ENCODE measurements around the gene ARSI. TPM values are rescaled to one million over a fixed set of nuclear protein-coding genes. Genes with fewer than 3 reads are reported as not detected.

ARSI gene
- total RNA-seq, 1 experiment from 2014 or later, result 6.3 TPM

DNA sequence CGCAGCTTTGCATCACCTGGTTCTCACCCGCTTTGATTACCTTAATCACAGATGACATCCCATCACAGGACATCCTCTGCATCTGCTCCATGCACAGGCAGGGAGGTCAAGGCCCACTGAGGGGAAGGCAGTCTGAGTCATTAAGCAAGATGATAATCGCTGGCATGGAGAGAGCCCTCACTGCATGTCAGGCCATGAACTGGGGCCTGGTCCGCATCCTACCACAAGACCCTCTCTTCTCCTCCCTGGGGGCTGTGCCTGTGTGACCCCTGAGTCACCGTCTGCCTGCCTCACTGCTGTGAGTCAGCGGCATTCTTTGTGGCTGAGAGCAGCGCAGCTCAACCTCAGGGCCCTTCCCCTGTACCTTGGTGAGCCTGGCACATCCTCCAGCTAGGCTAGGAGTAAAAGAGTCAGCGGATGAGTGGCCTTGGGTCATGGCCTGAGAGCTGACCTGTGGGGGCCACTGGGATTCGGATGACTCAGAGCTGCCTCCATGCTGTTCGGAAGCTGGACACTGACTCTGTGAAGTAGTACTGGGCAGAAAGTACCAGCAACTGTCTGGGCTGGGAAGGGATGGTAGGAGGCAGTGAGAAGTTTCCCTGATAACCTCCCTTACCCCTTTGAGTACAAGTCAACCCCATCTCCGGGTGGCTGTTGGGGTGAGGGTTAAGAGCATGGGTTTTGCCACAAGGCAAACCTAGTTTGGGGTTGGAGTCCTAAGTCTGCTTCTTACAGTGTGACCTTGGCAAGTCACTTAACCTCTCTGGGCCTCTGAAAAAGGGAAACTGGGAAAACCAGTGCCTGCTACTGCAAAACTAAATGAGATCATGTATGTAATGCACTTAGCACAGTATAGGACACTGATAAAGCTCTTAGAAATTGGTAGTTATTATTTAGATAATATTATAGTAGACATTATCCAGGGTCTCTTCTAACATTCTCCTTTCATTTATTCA lies 14.6 kb upstream of the ARSI start:
- Histone ChIP-seq H2AFZ (ENCODE audit: low read length) (no peak overlapping the region), H3K4me3 (ENCODE audit: low read length) (no peak overlapping the region)
- POLR2A ChIA-PET (ENCODE audit: unreplicated experiment), result interaction anchor here (0.6 kb wide), 1 partner anchor 90 kb away, joined by 5 read pairs; no protein-coding TSS in a partner anchor

DNA sequence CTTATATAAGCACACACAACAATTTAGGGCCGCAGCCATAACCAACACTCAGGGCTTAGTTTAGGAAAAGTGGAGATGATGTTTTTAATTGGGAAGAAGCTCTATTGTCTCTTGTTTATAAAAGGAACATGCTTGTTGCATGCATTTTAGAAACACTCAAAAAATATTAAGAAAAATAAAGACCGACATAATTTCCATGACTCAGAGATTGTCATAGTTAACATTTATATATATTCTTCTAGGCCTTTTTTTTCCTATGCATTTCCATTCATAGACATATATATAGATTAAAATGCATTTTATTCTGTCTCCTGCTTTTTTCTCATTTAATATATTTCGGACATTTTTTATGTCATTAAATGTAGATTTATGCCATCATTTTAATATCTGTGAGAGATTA lies 13.6 kb upstream of the ARSI start:
- H3K4me3 ChIP-seq (ENCODE audit: low read length), result no peak overlapping the region
- TF ChIP-seq EZH2phosphoT487 (IDR thresholded peaks at IDR 0.05; ENCODE audit: borderline replicate concordance, low read length), result no peak
- TF ChIP-seq EZH2 (IDR thresholded peaks at IDR 0.05; ENCODE audit: low read length, unreplicated experiment), result no peak
- TF ChIP-seq, protein P1, sequence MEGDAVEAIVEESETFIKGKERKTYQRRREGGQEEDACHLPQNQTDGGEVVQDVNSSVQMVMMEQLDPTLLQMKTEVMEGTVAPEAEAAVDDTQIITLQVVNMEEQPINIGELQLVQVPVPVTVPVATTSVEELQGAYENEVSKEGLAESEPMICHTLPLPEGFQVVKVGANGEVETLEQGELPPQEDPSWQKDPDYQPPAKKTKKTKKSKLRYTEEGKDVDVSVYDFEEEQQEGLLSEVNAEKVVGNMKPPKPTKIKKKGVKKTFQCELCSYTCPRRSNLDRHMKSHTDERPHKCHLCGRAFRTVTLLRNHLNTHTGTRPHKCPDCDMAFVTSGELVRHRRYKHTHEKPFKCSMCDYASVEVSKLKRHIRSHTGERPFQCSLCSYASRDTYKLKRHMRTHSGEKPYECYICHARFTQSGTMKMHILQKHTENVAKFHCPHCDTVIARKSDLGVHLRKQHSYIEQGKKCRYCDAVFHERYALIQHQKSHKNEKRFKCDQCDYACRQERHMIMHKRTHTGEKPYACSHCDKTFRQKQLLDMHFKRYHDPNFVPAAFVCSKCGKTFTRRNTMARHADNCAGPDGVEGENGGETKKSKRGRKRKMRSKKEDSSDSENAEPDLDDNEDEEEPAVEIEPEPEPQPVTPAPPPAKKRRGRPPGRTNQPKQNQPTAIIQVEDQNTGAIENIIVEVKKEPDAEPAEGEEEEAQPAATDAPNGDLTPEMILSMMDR (conservative IDR thresholded peaks at IDR 0.05; ENCODE audit: low read depth, low read length), result no peak
- DNase-seq (peak; percentile 40), ATAC-seq (no peak)
- BruUV-seq (replicated peaks), result no TSS peak
- H3K4me2 ChIP-seq (ENCODE audit: low read length), result no peak overlapping the region
- H2AFZ ChIP-seq (ENCODE audit: low read length), result no peak overlapping the region
- H3K9me2 ChIP-seq (replicated peaks; ENCODE audit: low read length), result no peaks in the 10 kb centered on the region
- ChIA-PET CTCF (interaction anchor here (0.9 kb wide), 1 partner anchor 29 kb away, joined by 3 read pairs; no protein-coding TSS in a partner anchor), POLR2A (ENCODE audit: unreplicated experiment) (no interaction called here)
- H3K9me3 ChIP-seq (ENCODE audit: low read length), result no peaks in the 10 kb centered on the region
- H3K27ac ChIP-seq (ENCODE audit: low read length), result peak overlapping the region; percentile 61
- no peak overlapping the region; the same call in 1 of the 2 replicates for H3K9ac ChIP-seq (ENCODE audit: low read length)
- intact Hi-C loops (cut with micrococcal nuclease), result no loop called here
- H3K79me2 ChIP-seq (ENCODE audit: low read length), result no peaks in the 10 kb centered on the region
- peaks cover 49% of the 10 kb centered on the region for H3K4me1 ChIP-seq (ENCODE audit: insufficient read depth, low read length)
- H4K20me1 ChIP-seq (ENCODE audit: low read length), result no peaks in the 10 kb centered on the region
- H3F3A ChIP-seq (ENCODE audit: low read length, unreplicated experiment), result no peaks in the 10 kb centered on the region
- no peaks in the 10 kb centered on the region for H3K36me3 ChIP-seq (ENCODE audit: low read depth, low read length)
- no peaks in the 10 kb centered on the region for H3K27me3 ChIP-seq (ENCODE audit: low read length)

More for the DNA sequence above, 14.6 kb upstream of the ARSI start:
- no peaks in the 10 kb centered on the region for H3K27me3 ChIP-seq (ENCODE audit: low read length)
- BruUV-seq (replicated peaks), result no TSS peak
- no peaks in the 10 kb centered on the region for H3K9me2 ChIP-seq (replicated peaks; ENCODE audit: low read length)
- no peaks in the 10 kb centered on the region for H3K9me3 ChIP-seq (ENCODE audit: low read length)
- H3K79me2 ChIP-seq (ENCODE audit: low read length), result no peaks in the 10 kb centered on the region
- TF ChIP-seq EZH2 (IDR thresholded peaks at IDR 0.05; ENCODE audit: low read length, unreplicated experiment), result no peak
- TF ChIP-seq EZH2phosphoT487 (IDR thresholded peaks at IDR 0.05; ENCODE audit: borderline replicate concordance, low read length), result no peak
- TF ChIP-seq, protein P1 (conservative IDR thresholded peaks at IDR 0.05; ENCODE audit: low read depth, low read length), result no peak
- no peaks in the 10 kb centered on the region for H3K36me3 ChIP-seq (ENCODE audit: low read depth, low read length)
- CTCF ChIA-PET, result interaction anchor here (0.9 kb wide), 2 partner anchors 30 to 187 kb away, joined by 3 read pairs; no protein-coding TSS in a partner anchor
- peak; percentile 94 for ATAC-seq
- no peaks in the 10 kb centered on the region for H4K20me1 ChIP-seq (ENCODE audit: low read length)
- H3K9ac ChIP-seq (ENCODE audit: low read length), result peak overlapping the region; percentile 14; the same call in 1 of the 2 replicates
- H3K4me1 ChIP-seq (ENCODE audit: insufficient read depth, low read length), result peaks cover 58% of the 10 kb centered on the region
- H3K27ac ChIP-seq (ENCODE audit: low read length), result peak overlapping the region; percentile 61
- H3F3A ChIP-seq (ENCODE audit: low read length, unreplicated experiment), result no peaks in the 10 kb centered on the region
- DNase-seq, result peak; percentile 96
- intact Hi-C loops (cut with micrococcal nuclease), result no loop called here
- H3K4me2 ChIP-seq (ENCODE audit: low read length), result peak overlapping the region; percentile 54

DNA sequence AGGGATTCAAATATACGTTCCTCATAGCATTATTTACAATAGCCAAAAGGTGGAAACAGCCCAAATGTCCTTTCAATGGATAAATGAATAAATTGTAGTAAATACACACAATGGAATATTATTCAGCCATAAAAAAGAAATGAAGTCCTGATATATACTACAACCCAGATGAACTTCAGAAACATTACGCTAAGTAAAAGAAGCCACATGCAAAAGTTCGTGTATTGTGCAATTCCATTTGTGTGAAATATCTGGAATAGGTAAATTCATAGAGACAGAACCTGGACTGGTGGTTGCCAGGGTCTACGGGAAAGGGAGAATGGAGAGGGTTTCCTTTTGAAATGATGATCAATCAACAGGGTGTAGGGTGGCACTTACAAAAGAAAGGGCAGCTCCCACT lies 12.5 kb upstream of the ARSI start:
- Histone ChIP-seq H2AFZ (ENCODE audit: low read length) (no peak overlapping the region), H3K4me2 (ENCODE audit: low read length) (no peak overlapping the region), H3K4me3 (ENCODE audit: low read length) (no peak overlapping the region), H3K4me1 (ENCODE audit: insufficient read depth, low read length) (peaks cover 38% of the 10 kb centered on the region), H3K27me3 (ENCODE audit: low read length) (no peaks in the 10 kb centered on the region), H3F3A (ENCODE audit: low read length, unreplicated experiment) (no peaks in the 10 kb centered on the region), H3K9me3 (ENCODE audit: low read length) (no peaks in the 10 kb centered on the region), H3K79me2 (ENCODE audit: low read length) (no peaks in the 10 kb centered on the region), H3K9ac (ENCODE audit: low read length) (no peak overlapping the region), H3K36me3 (ENCODE audit: low read depth, low read length) (no peaks in the 10 kb centered on the region), H3K27ac (ENCODE audit: low read length) (no peak overlapping the region), H4K20me1 (ENCODE audit: low read length) (no peaks in the 10 kb centered on the region), H3K9me2 (replicated peaks; ENCODE audit: low read length) (no peaks in the 10 kb centered on the region)
- TF ChIP-seq, protein P1 (conservative IDR thresholded peaks at IDR 0.05; ENCODE audit: low read depth, low read length), result no peak
- TF ChIP-seq EZH2phosphoT487 (IDR thresholded peaks at IDR 0.05; ENCODE audit: borderline replicate concordance, low read length) (no peak), EZH2 (IDR thresholded peaks at IDR 0.05; ENCODE audit: low read length, unreplicated experiment) (no peak)
- no peak for DNase-seq
- intact Hi-C loops (cut with micrococcal nuclease), result no loop called here
- BruUV-seq (replicated peaks), result no TSS peak
- POLR2A ChIA-PET (ENCODE audit: unreplicated experiment), result no interaction called here
- CTCF ChIA-PET, result no interaction called here
- no peak for ATAC-seq

Measured in PC-3 (cell line).